ENCODE results near the gene CAPN5. TPM values are rescaled to one million over a fixed set of nuclear protein-coding genes. Genes with fewer than 3 reads are reported as not detected.

The CAPN5 gene
- total and polyA plus RNA-seq, 2 experiments from 2014 or later: 10.2 to 32.2 TPM

DNA sequence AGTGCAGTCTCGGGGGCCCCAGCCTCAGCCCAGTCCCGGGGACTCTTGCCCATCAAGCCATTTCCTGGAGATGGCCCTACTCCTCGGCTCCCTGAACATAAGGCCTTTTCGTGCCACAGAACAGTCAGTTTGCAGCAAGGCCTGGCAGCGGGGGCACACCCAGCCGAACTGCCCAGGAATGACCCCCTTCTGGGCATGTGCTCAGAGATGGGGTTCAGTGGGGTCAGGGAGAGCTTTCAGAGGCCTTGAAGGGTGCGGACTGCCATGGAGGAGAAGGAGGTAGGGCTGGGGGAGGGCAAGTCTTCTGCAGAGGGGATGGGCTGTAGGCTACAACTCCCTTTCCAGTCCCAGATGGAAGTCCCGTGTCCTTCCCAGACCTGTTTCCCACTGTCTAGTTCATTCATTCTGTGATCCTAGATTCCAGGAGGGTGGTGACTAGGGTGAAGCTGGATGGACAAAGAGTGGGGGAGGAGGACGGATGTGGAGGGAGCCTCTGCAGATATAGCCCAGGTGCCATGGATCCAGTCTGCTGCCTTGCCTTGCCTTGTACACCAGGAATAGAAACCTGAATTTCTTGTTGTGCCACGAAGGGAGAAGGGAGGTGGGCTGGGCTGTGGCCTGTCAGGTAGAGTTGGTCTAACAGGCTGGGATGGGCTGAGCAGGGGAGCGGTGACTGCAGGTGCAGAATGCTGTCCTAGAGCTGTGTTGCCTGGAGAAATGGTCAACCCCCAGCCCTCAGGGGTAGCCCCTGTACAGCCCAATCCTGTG, 21.6 kb downstream of the CAPN5 start (continued):
- no peak for TF ChIP-seq ZNF462 (CRISPR knock-in tag; IDR thresholded peaks at IDR 0.05)
- TF ChIP-seq STAT1 (IDR thresholded peaks at IDR 0.05; ENCODE audit: unreplicated experiment): no peak
- TF ChIP-seq, protein P1, sequence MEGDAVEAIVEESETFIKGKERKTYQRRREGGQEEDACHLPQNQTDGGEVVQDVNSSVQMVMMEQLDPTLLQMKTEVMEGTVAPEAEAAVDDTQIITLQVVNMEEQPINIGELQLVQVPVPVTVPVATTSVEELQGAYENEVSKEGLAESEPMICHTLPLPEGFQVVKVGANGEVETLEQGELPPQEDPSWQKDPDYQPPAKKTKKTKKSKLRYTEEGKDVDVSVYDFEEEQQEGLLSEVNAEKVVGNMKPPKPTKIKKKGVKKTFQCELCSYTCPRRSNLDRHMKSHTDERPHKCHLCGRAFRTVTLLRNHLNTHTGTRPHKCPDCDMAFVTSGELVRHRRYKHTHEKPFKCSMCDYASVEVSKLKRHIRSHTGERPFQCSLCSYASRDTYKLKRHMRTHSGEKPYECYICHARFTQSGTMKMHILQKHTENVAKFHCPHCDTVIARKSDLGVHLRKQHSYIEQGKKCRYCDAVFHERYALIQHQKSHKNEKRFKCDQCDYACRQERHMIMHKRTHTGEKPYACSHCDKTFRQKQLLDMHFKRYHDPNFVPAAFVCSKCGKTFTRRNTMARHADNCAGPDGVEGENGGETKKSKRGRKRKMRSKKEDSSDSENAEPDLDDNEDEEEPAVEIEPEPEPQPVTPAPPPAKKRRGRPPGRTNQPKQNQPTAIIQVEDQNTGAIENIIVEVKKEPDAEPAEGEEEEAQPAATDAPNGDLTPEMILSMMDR (conservative IDR thresholded peaks at IDR 0.05; ENCODE audit: low read depth in 2 of 2): no peak
- no peak for TF ChIP-seq EZH2phosphoT487 (IDR thresholded peaks at IDR 0.05; ENCODE audit: unreplicated experiment)
- TF ChIP-seq ZNF114 (CRISPR knock-in tag; IDR thresholded peaks at IDR 0.05): no peak
- TF ChIP-seq REST (IDR thresholded peaks at IDR 0.05; ENCODE audit: unreplicated experiment): no peak

Measured in GM23338 (cell line).